Fibroblast of gingiva (primary cell): ENCODE results near the gene GANAB.
"Not testable (repeated sequence)": the region's sequence is repeated elsewhere in the genome, so short reads cannot be mapped to it uniquely, and the experiment has no call there.

Experiments used
- DNase-seq: peaks from one replicate; pipeline ENCODE4 v3.0.0-alpha.2; 2011; ENCODE audit warnings: low read depth

Gene GANAB

GRCh38 chr11:62645946-62646824, at the start of gene GANAB:
TSS of gene GANAB (minus strand) at chr11:62646613. CDS start at chr11:62646599, 14 bp downstream.
- DNase-seq, result peak; percentile 97

- DNase-seq, result peak; percentile 81
Measured at GRCh38 chr11:62694455-62695167, 48.2 kb upstream of the GANAB start.

- not testable (repeated sequence) for DNase-seq
Measured at GRCh38 chr11:62693624-62694023, 47.2 kb upstream of the GANAB start.

- peak; percentile 96 for DNase-seq
Measured at GRCh38 chr11:62689421-62690183, 43.2 kb upstream of the GANAB start, which contains the start of gene LRRN4CL. TSS of gene LRRN4CL (minus strand) at chr11:62689530. CDS start at chr11:62688508, 1,022 bp downstream.

- no peak for DNase-seq
Measured at GRCh38 chr11:62688491-62688890, 42.1 kb upstream of the GANAB start.

GRCh38 chr11:62687508-62688396, 41.3 kb upstream of the GANAB start:
- no peak for DNase-seq

- DNase-seq, result no peak
Measured at GRCh38 chr11:62682518-62682917, 36.1 kb upstream of the GANAB start.

GRCh38 chr11:62680825-62681240, 34.4 kb upstream of the GANAB start:
- peak; percentile 88 for DNase-seq

GRCh38 chr11:62678770-62679696, 32.6 kb upstream of the GANAB start, which contains the start of gene UBXN1:
TSS of gene UBXN1 (minus strand) at chr11:62679073. CDS start at chr11:62678923, 150 bp downstream.
- DNase-seq, result peak; percentile 97

GRCh38 chr11:62678433-62678769, 32.0 kb upstream of the GANAB start:
- no peak for DNase-seq

GRCh38 chr11:62677714-62678113, 31.3 kb upstream of the GANAB start:
- DNase-seq, result no peak

GRCh38 chr11:62677156-62677555, 30.7 kb upstream of the GANAB start:
- peak; percentile 30 for DNase-seq

- DNase-seq, result no peak
Measured at GRCh38 chr11:62676698-62677097, 30.3 kb upstream of the GANAB start.

- not testable (repeated sequence) for DNase-seq
Measured at GRCh38 chr11:62675415-62675814, 29.0 kb upstream of the GANAB start.

GRCh38 chr11:62673196-62673525, 26.7 kb upstream of the GANAB start:
- no peak for DNase-seq

- peak; percentile 87 for DNase-seq
Measured at GRCh38 chr11:62671608-62672389, 25.4 kb upstream of the GANAB start, which contains the start of the genes LBHD1 and UQCC3. TSS of gene LBHD1 (minus strand) at chr11:62672267. CDS start at chr11:62670031, 2,236 bp downstream. TSS of gene UQCC3 (plus strand) at chr11:62671673. CDS start at chr11:62671746, 73 bp downstream.

- no peak for DNase-seq
Measured at GRCh38 chr11:62671236-62671607, 24.8 kb upstream of the GANAB start.

- no peak for DNase-seq
Measured at GRCh38 chr11:62669420-62670161, 23.2 kb upstream of the GANAB start.
